ENCODE results near the gene TM2D3. TPM values are rescaled to one million over a fixed set of nuclear protein-coding genes. Genes with fewer than 3 reads are reported as not detected.

TM2D3 gene
- total and polyA plus RNA-seq, 2 of the 8 experiments (the other 6 are each of a cell fraction or from before 2014, with no cell fraction given): 26.4 to 28.0 TPM

GRCh38 chr15:101689901-101690300 lies 37.7 kb upstream of the TM2D3 start:
- CTCF ChIA-PET (ENCODE audit: partially characterized antibody): no interaction called here
- H4K20me1 ChIP-seq (replicated peaks in 1 of 2; ENCODE audit: control insufficient read depth in 1 of 2, insufficient read depth in 2 of 2, low read length in 2 of 2): no peaks in the 10 kb centered on the region
- TF ChIP-seq YY1 (IDR thresholded peaks at IDR 0.05; ENCODE audit: low read depth, low read length) (no peak), KDM5A (IDR thresholded peaks at IDR 0.05; ENCODE audit: low read length) (no peak), CREB1 (IDR thresholded peaks at IDR 0.05) (no peak), HDAC2 (IDR thresholded peaks at IDR 0.05; ENCODE audit: borderline replicate concordance in 1 of 2, low read depth in 2 of 2, low read length in 2 of 2) (no peak), SUZ12 (IDR thresholded peaks at IDR 0.05; ENCODE audit: low read length) (no peak), FOSL1 (IDR thresholded peaks at IDR 0.05; ENCODE audit: insufficient read depth, low read depth, low read length) (no peak), SIRT6 (IDR thresholded peaks at IDR 0.05; ENCODE audit: low read length) (no peak), CEBPB (IDR thresholded peaks at IDR 0.05; ENCODE audit: low read depth, low read length) (no peak)

More at GRCh38 chr15:101689901-101690300, 37.7 kb upstream of the TM2D3 start:
- Histone ChIP-seq H3K9me3 (ENCODE audit: insufficient read depth in 2 of 2, low read depth in 1 of 2, low read length in 1 of 2) (no peaks in the 10 kb centered on the region), H4K5ac (ENCODE audit: insufficient read length, low read depth, low read length) (no peak overlapping the region), H3K23me2 (ENCODE audit: low read depth, low read length) (no peaks in the 10 kb centered on the region), H3K27ac (ENCODE audit: low read depth, low read length) (no peak overlapping the region), H3K4me3 (ENCODE audit: extremely low read depth in 1 of 4, insufficient read depth in 2 of 4, low read depth in 3 of 4, low read length in 4 of 4) (no peak overlapping the region), H3K56ac (replicated peaks; ENCODE audit: insufficient read length, low read depth, low read length) (no peak overlapping the region), H3K9ac (replicated peaks in 1 of 4; ENCODE audit: extremely low read depth in 1 of 4, low read depth in 3 of 4, low read length in 3 of 4) (no peak overlapping the region), H3K4ac (replicated peaks; ENCODE audit: insufficient read length, low read depth, low read length) (no peak overlapping the region), H3K4me1 (replicated peaks in 1 of 4; ENCODE audit: control insufficient read depth in 3 of 4, insufficient read depth in 4 of 4, low read length in 3 of 4) (no peaks in the 10 kb centered on the region), H3K36me3 (ENCODE audit: control insufficient read depth in 2 of 4, insufficient read depth in 4 of 4, low read length in 3 of 4) (no peaks in the 10 kb centered on the region; a peak in 1 of 8 replicates), H3K27me3 (replicated peaks in 1 of 4; ENCODE audit: control insufficient read depth in 3 of 4, extremely low read depth in 1 of 4, insufficient read depth in 3 of 4, low read length in 3 of 4) (no peaks in the 10 kb centered on the region), H2BK5ac (ENCODE audit: low read depth, low read length) (no peak overlapping the region), H3K18ac (ENCODE audit: extremely low read depth, low read length) (no peak overlapping the region), H2BK12ac (ENCODE audit: low read depth, low read length) (no peak overlapping the region), H2AK5ac (ENCODE audit: low read depth, low read length) (no peak overlapping the region), H3K23ac (ENCODE audit: insufficient read length) (no peak overlapping the region), H3K4me2 (ENCODE audit: insufficient read depth in 1 of 2, low read depth in 2 of 2, low read length in 2 of 2) (no peak overlapping the region), H2AFZ (ENCODE audit: low read length) (no peak overlapping the region), H3K79me2 (ENCODE audit: control insufficient read depth in 1 of 2, insufficient read depth in 2 of 2, low read length in 2 of 2) (no peaks in the 10 kb centered on the region), H3K79me1 (ENCODE audit: low read depth, low read length) (no peaks in the 10 kb centered on the region), H2BK15ac (ENCODE audit: low read length) (no peak overlapping the region), H2BK120ac (replicated peaks; ENCODE audit: low read depth, low read length) (no peak overlapping the region), H2BK20ac (ENCODE audit: low read length) (no peak overlapping the region), H4K91ac (replicated peaks; ENCODE audit: insufficient read length, low read length) (no peak overlapping the region), H3K14ac (ENCODE audit: insufficient read length) (no peak overlapping the region), H4K8ac (ENCODE audit: extremely low read depth, insufficient read depth, low read length) (no peak overlapping the region)
- POLR2A ChIA-PET (ENCODE audit: partially characterized antibody): no interaction called here
- 86% methylated on average over 6 of the region's 6 CpGs; no CpG with 5 or more reads in 1 of the 2 experiments for WGBS, 2 experiments (ENCODE audit: extremely low coverage in 1 of 2, insufficient coverage in 1 of 2, insufficient read length in 1 of 2, insufficient replicate concordance in 2 of 2, low coverage in 1 of 2, low lambda C conversion rate in 2 of 2, missing lambda C conversion rate in 1 of 2)
- FAIRE-seq: no peak
- DNase-seq (ENCODE audit: low read depth in 1 of 2, low spot score in 2 of 2): no peak
